Stimulated activated CD4-positive, alpha-beta T cell treated with anti-CD3 and anti-CD28 coated beads, Interleukin-15, amount 100 ng/mL, for 1 hour (primary cell): ENCODE measurements around the gene PRXL2B.

Source experiments
- DNase-seq, 2 donors: peaks; one replicate each; pipeline ENCODE4 v3.0.0-alpha.2; 2020; ENCODE audit warnings: low read depth in 1 of 2, low spot score in 1 of 2

The PRXL2B gene

DNA sequence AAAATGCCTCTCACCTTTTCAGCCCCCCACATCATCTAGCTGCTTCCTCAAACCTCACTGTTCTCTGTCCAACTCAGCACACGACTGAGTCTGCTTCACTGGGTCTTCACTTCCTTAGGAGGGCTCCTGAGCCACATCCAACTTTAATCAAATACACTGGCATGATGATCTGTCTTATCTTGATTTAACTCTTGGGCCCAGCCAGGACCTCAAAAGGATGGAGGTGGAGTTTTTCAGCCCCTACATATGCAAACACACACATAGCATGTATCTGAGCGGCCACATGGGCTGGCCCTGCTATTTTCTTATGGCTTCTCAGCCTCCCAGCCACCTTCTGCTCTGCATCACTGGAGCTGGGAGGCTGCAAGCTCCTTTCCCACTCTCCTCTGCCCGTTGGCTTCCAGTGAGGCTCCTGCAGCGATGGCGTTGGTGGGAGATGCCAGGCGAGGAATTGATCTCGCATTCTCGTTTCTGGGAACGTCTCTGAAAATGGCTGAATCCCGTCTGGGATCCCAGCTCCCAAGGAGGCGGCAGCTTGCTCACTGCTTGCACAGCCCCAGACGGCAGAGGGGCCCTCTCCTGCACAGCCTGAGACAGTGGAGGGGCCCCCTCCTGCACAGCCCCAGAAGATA is 1.8 kb upstream of the PRXL2B start:
- no peak for DNase-seq

DNA sequence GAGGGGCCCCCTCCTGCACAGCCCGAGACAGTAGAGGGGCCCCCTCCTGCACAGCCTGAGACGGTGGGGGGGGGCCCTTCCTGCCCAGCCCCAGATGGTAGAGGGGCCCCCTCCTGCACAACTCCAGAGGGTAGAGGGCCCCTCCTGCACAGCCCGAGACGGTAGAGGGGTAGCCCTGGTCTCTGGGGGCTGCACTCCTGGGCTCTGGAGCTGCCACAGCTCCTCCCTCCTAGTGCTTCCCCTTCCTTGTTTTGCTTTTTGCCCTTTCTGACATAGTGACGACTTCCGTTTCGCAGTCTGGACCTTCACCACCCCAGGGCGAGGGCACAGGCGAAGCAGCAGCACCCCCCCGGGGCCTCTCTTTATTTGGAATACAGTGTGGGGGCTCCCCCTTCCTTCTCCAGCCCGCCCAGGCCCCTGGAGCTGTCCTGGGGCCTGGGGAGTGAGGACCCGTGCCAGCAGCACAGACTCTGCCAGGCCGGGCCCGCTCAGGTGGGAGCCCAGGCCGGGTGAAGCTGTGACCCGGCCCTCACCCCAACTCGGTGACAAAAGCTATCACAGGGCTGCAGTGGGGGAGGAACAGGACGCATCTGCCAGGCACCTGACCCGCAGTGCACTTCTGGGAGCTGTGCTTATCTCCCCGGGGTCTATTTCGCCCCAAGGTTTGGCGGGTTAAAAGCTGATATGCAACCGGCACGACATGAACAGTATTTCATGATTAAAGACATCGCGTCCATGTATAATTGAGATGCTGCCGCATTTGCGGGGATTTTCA is 1.1 kb upstream of the PRXL2B start:
- DNase-seq: peak; percentile 40 to 47

DNA sequence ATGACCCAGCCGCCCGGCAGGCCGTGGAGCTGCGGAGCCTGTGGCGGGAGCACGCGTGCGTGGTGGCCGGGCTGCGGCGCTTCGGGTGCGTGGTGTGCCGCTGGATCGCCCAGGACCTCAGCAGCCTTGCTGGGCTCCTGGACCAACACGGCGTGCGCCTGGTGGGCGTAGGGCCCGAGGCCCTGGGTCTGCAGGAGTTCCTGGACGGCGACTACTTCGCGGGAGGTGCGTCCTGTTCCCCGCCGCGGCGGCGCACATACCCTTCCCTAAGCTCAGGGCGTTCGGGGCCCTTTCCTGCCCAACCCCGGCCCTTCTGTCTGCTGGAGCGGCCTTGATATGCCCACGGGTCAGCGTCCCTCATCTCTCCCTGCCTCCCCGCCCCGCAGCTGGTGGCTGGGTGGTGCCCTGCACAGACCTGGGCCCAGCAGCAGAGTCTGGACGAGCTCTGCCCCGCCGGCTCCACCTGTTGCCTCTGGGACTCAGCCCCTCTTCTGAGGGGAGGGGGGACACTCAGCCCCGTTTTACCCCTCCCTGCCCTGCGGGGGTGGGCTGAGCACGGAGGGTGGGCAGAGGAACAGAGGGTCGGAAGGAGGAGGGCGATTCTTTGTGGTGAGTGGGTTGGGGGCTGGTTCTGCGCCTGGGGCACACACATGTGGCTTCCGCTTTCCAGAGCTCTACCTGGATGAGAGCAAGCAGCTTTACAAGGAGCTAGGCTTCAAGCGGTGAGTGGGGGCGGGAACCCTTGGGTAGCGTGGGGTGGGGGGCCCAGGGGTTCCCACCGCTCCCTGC is 688 bp downstream of the PRXL2B start:
- DNase-seq: no peak

DNA sequence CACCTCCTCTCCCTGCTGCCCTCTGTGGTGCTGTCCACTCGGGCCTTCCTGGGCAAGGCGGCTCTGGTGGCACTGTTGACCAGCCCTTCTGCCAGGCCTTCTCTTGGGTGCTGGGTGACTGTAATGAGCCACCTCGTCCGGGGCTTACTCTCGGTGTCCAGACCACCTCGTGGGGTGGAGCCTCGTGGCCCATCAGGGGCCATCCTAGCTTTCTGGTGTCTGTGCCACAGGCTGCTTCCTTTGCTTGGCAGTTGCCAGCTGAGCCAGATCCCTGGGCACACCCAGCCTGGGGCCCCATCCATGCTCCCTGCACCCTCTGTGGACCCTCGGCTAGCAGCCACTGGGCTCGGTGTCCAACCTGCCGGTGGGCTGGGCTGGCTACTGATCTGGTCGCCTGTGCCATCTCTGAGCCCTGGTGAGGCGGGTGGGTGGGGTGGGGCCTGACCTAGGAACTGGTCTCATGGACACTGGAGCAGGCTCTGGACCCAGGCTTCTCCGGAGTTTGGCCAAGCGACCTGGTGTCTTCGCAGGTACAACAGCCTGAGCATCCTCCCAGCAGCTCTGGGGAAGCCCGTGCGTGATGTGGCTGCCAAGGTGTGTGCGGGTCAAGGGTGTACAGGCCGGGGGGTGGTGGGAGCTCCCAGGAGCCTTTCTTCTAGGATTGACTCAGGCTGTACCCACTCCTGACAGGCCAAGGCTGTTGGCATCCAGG is 1.4 kb downstream of the PRXL2B start:
- DNase-seq: no peak

DNA sequence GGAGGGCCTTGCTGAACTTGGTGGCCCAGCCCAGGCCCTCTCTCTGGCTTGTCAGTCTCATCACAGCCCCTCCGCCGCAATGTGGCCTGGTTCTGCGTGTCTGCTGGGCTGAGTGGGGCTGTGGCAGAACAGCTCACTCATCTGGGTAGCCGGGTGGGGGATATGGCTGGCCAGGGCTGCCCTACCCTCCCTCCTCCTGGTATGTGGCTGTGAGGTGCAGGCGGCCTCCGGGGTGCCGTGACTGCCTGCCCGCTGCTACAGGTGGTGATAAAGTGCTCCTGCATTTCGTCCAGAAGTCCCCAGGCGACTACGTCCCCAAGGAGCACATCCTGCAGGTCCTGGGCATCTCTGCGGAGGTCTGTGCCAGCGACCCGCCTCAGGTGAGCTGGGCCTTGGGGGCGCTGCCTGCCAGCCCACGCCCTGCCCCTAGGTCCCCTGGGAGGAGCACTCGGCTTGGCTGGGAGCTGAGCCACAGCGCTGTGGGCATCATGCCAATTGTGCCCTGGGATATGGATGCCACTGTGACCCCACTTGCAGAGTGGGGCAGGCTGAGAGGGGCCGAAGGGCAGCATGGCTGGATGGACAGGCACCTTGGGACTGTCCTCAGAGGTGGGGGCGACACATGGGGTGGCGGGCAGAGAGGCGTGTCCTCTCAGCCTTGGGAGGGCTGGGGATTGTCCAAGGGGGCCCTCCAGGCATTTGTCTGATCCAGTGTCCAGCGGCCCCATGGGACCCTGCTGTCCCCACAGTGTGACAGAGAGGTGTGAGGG is 2.3 kb downstream of the PRXL2B start:
- DNase-seq: no peak

DNA sequence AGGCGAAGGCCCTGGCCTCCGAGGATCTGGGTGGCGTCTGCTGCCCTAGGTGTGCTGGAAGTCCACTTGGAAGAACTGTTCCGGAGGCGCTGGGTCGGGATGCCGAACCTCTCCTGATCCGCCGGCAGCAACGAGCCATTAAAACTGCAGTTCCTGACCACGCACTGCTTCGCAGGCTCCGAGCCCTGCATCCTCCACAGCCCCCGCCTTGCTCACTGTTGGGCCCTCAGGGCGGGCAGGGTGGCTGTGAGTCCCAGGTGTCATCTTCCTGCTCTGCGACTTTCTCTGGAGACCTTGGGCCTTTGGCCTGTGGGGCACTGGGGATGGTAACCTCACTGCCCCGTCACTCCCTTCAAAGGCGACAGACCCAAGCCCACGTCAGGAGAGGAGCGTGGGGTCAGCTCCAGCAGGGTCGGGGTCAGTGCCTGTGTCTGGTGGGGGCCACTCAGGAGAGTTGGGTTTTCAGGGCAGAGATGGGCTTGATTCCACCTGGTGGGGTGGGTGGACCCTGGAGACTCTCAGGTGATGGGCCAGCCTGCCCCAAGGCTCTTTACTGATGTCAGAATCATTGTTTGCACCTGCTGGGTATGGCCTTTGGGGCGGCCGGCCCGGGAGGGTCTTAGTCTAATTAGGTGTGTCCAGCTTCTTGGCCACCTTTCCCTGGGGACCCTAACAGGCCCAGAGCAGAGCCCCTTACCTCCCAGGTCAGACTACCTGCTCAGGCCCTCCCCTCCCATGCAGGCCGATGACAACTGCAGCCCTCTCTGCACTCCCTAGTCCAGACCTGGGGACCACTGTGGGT is 3.1 kb downstream of the PRXL2B start:
- DNase-seq: no peak

DNA sequence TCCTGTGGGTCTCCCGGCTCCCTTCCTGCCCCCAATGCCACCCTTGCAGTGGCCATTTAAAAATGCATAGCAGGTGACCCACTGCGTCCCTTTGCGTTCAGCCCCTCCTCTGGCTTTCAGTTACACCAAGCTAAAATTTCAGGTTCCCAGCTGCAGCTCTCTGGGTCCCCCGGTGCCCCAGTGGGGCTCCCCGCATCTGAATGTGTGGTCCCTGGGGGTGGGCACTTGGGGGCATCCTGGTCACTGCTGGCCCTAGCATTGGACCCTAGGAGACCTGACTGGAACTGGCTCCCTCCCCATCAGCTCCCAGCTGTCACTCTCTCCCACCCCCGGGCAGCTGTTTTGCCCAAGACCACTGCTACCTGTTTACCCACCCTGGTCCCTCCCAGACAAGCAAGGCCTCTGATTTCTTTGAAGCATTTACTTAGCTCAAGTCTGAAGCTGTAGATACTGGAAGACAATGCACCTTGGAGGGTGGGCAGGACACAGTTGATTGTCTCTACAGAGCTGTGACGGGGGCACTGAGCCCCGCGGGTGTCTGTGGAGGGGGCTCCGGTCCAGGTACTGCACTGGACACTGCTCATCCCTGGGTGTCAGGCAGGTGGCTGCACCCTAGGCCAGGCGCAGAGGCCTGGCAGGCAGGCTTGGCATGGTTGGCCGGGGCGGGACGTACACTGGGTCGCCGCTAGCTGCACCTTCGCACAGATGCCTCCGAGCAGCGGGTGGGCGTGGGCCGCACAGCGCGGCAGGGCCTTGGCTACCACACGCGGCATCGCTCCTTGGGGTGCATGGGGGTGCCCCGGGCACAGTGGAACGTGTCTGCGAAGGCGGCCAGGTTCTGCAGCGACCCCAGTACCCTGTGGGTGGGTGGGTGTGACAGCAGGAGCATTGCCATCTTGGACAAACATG is 3.9 kb downstream of the PRXL2B start:
- no peak for DNase-seq

DNA sequence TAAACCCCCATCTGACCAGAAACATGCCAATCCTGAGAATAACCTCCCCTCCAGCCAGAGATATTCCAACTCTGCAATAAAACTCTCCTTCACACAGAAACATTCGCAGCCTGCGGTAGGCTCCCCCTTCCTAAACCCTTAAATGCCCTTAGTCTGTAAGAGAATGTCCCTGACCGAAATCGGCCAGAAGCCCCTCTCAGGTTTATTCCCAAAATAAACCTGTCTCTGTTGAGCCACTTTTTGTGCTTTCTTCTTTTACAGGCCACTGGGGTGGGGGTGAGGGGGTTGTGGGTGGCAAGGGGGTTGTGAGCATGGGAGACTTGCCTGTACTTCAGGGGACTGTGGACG is 4.6 kb downstream of the PRXL2B start:
- DNase-seq: no peak

DNA sequence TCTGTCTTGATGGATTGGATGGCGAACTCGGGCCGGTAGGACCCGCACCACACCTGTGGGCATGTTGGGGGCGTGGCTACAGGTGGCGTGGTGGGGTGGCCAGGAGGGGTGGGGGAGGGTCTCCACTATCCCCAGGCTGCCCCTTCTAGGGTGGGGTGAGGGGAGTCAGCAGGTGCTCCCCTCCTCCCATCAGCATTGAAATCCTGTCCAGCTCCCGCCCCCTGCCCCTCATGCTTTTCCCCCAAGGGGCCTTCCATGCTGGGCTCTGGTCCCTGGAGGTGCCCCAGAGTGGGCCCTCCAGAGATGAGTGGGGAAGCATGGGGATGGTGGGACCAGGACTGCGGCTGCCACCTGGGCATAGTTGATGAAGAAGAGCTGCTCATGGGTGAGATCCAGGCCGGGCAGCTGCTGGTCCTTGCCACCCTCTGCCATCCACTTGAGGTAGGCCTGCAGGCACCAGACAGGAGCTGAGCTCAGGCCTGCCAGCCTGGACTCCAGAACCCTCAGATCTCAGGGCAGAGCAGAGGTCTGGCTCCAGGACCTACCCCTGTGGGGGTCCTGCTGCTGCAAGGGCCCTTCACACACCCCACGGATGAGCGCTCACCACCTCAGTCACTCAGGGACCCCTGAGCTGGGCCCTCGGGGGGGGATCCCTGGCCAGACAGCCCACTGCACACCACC is 5.1 kb downstream of the PRXL2B start:
- DNase-seq: no peak

DNA sequence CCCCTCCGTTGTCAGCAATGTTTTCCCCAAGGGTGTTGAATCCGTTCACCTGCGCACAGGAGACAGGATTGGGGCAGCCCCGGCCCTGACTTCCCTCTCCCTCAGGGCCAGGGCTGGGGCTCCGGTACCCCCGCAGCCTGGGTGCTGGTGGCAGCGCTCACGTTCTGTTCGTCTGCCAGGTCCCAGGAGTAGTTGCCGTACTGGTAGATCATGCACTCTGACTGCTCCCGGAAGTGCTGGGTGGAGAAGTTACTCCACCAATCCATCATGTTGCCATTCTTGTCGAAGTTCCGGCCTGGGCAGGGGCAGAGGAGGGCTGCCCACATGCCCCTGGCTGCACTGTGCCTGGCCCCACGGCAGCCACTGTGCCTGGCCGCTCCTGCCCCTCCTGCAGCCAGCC is 6.1 kb downstream of the PRXL2B start:
- DNase-seq: no peak

DNA sequence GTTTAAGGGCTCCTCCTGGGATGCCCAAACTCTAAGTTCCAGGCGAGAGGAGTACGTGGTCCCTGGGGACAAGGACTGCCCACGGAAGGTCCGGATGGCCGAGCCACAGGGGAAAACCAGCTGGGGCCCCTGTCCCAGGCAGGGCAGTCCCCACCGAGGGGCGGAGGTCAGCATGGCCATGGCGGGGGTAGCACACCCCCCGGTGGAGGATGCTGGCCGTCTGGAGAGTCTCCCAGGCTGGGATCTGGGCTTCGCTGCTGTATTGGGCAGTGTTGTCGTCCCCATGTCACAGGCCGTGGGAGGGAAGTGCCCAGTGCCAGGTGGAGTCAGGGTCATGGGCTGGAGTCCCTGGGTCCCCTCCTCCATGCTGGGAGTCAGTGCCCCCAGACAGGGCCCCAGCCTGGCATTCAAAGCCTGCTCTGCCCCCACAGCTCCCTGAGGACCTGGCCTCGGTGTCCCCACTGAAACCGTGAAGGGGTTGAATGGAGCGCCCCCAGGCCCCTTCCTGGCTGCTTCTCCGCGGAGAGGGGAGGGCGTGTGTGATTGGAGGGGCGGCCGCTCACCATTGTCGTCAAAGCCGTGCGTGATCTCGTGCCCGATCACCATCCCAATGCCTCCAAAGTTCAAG is 6.8 kb downstream of the PRXL2B start:
- no peak for DNase-seq

DNA sequence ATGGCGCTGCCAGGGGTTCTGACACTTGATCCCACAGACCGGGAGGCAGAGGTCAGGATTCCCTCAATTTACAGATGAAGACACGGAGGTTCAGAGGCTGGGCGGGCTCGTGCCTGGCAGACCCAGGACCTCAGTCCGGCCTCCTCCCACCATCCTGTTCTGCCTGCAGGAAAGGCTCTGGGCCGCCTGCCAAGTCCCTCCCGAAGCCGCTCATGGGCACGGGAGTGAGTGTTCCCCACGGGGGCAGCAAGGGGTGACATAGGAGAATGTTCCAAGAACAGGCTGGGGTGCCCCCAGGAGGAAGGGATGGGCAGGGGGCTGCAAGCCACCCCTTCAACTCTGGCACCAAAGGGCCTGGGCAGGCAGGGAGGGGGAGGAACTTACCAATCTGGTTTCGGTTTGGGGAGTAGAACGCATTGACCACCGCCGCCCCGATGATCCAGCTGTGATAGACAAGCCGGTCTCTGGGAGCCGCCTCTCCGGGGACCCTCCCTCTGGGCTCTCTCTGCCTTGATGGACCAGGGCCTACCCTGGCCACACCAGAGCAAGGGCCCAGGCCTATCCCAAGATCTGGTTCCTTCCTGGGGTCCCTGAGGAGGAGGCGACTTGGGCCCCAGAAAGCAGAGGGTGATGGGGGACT is 7.5 kb downstream of the PRXL2B start:
- no peak for DNase-seq

DNA sequence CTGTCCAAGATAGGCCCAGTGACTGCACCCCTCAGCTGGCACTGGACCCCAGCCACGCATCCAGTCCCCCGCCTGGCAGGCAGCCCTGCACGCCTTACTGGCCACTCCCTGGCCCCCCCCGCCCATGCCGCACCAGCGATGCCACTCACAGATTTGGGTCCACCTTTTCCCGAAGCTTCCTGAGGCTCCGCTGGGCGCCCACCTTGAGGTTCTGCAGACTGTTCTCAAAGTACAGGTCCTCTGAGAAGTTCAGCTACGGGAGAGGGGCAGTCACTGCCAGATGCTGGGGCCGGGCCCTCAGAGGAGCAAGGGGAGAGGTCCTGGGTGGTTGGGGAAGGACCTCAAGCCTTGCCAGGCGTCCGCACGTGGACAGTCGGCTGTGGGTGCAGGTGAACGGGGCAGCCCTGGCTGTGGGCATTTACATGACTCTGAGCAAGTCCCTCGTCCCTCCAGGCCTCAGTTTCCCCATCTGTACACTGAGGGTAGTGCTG is 8.1 kb downstream of the PRXL2B start:
- DNase-seq: no peak

DNA sequence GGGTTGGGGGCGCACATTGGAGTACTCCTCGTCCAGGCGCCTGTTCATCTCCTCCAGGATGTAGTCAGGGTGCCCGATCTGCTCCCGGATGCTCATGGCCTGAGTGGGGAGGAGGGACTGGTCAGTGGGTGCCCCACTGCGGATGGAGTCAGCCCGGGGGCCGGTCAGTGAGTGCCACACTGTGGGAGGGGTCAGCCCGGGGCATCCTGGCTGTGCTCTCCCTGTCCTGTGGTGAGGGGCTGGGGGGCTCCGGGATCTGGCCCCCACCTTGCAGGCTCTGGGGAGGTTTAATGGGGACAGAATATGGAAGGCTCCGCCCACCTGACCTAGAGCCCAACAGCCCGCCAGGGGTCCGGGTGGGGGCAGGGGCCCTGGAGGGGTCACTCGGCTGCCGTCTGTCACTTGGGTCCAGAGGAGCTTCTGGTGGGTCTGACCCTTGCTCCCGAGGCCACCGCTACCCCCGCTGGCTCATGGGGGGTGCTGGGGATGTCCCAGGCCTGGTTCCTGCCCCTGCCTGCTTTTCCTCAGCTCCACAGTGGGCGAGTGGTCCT is 8.8 kb downstream of the PRXL2B start:
- no peak for DNase-seq

DNA sequence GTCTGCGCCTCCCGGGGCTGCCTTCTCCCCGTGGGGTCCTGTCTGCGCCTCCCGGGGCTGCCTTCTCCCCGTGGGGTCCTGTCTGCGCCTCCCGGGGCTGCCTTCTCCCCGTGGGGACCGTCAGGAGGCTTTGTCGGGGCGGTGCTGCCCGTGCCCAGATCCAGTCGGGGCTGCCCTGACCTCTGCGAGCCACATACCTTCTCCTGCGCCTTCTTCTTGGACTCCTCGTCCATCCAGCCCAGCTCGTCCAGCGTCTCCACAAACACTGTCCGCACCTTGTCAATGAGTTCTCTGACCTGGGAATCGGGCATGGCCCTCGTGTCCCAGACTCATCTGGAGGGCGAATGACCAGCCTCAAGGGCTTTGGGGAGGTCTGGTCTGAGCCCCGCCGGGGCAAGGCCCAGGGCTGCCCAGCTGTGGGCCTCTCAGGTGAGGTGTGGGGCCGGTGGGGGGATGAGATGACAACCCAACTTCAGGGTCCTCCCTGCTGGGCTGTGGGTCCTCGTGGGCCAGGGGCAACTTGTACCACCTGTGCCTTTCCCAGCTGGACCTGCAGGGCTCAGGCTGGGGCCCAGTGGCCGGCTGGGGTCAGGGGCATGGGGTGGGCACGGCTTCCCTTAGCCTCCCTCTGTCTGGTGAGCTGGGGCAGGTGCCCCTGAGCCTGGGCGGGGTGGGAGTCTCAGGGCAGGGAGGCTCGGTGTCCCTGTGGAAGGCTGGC is 9.4 kb downstream of the PRXL2B start:
- no peak for DNase-seq

DNA sequence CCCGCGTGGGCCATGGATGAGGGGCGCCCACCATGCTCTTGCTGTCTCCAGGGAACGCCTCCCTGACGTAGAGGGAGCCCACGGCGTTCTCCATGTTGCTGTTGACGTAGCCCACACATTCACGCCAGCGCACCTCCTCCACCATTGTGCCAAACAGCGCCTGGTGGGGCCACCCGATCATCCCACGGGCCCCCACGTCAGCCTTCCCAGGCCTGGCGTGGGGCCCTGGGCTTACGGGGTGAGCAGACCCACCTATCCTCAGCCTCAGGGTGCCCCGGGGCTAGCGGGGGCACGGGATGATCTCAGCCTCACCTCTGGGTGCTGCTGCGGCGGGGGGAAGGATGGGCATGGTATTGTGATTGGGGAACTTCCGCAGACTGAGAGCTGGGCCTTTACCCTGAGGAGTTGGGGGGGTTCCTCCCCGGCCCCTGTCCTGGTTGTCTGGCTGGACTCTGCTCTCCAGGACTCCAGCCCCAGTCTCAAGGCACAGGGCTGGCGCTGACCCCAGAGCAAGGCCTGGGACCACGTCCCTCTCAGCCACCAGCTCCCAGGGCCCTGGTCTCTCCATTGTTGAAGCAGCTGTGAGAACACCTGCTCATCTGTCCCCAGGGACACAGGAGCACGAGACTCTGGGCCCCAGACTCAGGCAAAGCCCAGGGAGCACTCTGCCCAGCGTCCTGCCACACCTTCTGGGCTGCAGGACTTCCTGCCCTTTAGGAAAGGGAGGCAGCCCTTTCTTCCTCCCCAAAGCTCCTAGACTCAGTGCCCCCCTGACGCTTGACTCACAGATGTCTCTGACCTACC is 10.2 kb downstream of the PRXL2B start:
- DNase-seq: no peak
